NCI-H510A treated with DMSO at 0.1 percent for 48 hours (cell line): Measurements from ENCODE around the gene FGF14.
"Not testable (repeated sequence)": the region's sequence is repeated elsewhere in the genome, so short reads cannot be mapped to it uniquely, and the experiment has no call there.

ENCODE experiments used
- DNase-seq: peaks from one replicate; lab custom pipeline; 2025; lab: John Stamatoyannopoulos, UW

FGF14 gene

DNA sequence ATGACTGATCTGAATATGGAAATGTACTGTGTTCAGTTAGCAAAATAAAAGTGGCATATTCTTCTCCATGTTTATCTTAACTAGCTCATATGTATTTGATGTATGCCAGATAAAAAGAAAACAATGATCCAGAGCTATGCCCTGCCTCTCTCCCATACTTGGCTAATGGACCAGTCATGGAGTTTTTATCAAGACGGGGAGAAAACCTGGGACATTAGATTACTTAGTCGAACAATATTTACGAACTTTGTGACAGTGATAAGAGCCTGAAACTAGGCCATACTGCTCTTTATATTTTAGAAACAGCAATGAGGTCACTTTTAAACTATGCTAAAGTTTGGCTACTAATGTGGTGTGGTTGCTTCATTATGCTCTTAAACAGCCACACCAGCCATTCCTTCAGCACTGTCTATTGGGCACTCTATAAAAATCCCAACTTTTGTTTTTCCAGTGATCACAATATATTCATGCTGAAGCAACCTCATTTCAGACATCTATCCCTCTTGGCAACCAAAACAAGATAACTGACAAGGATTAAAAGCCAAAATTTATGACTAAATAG lies 265.0 kb downstream of the FGF14 start:
- DNase-seq = no peak

DNA sequence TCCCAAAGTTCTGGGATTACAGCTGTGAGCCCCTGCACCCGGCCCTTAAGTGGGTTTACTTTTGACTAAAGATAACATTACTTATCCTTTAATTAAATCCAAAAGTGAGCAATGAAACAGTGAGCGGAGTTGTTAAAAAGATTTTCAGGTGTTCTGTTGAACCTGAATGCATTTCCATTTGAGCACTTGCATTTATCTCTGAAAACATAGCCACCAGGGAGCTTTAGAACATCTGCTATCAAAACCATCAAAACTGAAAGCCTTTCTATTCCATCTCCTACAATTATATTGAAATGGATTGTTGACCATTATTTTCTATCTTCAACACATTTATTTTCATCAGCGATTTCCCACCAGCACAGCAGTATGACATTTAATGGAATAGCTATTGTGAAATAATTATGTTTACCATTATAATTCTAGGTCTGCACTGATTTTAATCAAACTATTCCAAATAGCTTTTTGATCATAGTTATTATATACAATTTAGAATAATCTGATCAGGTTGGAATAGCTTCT lies 269.0 kb downstream of the FGF14 start:
- DNase-seq = no peak

DNA sequence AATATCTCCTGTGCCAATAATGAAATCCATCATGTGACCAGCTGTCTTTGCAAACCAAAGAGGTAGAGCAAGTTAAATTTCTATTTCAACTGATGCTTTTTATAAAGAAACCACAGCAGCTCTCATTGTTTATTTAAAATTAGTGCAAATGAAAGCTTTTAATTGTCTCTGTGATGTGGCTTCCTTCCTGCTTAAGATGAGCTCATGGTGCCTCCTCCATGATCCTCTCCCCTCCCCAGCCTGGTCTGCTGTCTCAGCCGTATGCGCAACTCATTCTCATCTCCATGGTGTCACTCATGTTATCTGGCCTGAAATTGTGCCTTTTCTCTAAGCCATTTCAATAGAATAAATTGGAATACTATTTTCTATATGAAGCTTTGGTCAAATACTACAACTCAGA lies 270.6 kb downstream of the FGF14 start:
- DNase-seq = no peak

DNA sequence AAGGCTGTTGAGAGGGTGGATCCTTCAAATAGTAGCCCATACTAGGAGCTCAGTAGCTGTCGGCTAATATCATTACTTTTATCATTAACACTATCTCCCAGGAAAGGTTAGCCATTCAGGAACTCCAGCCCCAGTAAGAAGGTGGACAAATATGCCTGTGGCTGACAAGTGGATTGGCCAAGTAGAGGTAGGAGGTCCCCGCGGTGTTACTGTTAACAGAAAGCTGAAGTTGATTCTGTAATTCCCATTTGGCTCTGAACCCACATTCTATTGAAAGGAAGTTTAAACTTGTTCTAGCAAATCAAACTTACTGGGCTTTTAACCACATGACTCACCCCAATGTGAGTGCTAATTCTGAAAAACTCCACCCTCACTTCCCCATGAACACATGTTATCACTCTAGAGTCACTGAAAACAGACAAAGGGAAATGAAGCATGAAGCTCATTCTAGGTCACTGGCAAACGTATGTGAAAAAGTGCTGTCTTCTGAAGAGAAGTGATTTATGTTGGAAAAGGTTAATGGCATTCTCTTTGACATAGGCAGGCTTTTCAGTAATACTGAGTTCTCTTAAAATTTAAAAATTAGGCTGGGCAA lies 273.5 kb downstream of the FGF14 start:
- DNase-seq = no peak

DNA sequence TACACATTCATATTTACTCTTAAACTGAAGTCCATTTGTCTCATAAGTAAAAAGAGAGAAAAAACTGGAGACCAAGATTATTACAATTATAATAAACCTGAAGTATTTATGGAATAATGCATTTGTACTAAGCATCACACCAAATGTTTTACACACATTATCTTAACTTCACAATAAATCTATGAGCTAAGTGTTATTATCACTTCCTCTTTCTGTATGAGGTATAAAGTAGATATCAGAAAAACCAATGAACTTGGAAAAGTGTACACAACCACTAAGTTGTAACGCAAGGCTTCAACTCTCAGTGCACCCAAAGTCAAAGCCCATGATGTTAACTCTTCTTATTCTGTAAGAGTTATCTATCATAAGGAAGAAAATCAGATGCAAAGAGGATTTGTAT lies 274.7 kb downstream of the FGF14 start:
- DNase-seq = no peak

DNA sequence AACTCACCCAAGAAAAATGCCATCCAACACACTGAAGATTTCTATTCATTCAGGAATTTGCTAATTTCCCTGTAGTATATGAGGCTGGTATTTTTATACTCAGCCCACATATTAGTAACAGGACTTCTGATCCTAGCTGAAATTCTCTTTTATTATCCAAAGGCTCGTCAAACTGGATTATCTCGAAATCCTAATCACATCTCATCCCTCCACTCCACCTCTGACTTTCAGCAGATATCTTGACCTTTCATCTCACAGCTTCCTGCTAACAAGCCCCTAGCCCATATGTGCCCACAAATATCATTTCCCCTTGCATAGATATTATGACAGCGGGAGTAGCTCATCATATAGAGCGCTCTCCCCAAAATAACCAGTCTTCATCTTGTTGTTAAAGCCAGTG lies 279.7 kb downstream of the FGF14 start:
- DNase-seq = no peak

DNA sequence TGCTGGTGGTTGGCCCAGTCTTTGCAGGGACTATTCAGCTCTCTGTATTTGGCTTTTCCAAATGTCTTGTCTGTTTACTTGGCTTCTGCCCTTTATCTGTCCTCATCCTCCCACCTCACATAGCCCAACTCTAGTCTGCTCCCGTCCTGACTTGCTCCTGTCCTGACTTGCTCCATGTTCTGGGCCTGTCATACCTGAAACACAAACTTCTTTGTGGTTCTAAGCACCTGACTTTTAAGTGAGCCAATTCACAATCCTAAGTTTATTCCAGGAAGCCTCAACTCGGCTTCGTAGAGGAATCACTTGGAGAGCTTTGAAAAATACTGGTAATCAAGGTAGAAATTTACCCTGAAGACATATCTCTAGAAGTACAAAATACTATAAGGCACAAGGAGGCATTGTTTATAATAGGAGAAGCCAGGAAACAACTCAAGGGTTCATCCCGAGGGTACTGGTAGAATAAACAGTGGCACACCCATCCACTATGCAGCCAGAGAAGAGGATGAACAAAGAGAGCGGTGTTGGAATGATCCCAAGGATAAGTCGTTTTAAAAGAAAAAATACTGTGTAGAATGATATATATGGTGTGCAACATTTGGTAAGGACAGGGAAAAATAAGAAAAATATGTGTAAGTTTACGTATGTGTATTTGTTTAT lies 284.5 kb downstream of the FGF14 start:
- no peak for DNase-seq

DNA sequence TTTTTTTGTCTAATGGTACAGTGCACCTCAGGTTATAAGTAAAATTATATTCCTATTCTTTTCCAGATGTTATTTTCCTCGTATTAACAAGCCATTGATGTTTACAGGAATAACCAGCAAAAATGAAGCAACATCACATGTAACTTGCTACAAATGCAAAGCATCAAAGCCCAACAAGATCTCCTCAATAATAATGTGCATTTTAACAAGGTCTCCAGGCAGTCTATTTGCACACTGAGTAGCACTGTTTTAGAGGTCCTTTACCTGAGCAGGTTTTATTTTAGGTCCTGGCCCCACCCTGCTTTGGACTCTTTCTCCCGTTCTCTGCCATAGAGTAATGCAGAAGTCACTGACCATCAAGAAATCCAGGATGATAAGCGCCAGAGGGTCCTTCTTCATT lies 298.4 kb downstream of the FGF14 start:
- DNase-seq = no peak

DNA sequence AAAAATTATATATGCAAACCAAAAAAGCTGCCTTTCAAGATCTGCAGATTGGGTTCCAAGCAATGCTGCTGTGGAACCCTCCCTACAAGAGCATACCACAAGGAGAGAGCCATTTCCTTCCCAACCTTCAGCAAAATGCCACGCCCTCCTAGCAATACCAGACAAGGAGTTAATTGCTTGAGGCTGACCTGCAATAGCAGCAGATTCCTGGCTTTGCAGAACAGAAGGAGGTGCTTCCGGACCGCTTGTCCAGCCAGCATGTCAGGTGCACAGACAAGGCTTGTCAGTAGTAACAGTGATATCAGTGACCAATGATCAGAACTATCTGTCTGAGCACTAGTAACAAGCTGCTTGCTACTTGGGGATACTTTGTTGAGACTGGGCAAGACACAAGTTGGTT lies 301.6 kb downstream of the FGF14 start:
- no peak for DNase-seq

DNA sequence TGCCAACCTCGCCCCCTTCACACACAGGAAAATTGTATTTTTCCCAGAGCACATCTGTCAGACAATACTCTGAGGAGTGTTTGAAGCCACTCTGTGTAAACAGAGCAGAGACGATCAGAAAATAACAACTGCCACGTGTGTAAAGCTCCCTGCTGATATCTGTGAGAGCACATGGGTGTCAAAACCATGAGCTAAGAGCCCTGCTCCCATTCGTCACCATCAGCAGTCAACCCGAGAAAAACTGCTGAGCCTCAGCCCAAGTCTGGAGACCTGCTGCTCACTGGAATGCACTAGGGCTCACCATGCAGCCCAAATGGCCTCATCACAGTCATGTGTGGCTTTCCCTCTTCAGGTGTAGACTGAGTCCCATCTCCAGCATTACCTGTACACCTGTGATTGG lies 304.1 kb downstream of the FGF14 start:
- peak; percentile 45 for DNase-seq

DNA sequence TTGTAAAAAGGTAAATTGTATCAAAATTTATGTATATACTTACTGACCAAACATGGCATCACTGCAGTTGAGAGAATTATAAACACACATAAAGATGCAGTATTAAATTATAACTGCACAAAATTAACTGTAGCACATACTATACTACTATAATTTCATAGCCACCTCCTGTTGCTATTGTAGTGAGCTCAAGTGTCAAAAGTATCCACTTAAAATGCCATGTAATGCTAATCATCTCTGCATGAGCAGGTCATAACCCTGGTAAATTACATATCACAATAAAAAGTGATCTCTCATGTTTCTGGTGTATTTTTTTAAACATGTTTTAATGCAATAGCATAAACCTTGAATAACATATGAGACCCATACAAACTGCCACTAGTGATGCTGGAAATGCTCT lies 308.6 kb downstream of the FGF14 start:
- DNase-seq = not testable (repeated sequence)

DNA sequence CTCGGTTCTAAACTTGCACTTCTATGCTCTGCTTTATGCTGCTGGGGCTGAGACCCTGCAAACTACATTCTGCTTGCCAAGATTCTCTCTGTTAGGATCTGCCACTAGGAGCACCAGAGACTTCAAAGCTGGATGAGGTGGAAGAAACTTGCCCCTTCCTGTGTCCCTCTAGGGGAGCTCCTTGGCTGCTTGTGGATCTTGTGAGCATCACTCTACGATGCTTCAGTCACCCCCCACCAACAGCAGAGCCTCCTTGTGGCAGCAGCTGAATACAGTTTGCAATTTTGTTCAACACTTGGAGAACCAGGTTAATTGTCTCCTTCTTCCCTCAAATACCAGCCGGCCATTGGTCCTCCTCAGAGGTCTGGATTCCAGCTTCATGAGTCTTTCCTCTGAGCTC lies 310.6 kb downstream of the FGF14 start:
- DNase-seq = no peak

DNA sequence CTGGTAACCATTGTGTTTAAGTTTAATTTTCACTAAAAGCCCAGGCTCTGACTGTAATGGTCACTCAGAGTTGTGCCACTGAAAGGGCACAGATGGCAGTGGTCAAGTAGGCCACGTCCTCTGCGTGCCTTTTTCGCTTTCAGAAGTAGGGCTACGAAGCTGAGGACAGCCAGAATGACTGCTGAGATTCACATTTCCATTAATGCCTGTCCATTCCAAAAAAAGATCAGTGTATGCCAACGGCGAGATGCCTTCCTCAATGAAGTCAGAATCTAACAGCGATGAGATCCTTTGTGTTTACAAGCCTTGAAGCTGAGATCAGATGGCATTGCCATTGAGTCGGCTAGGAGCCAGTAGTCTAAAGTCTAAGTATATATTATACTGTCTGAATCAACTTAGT lies 311.3 kb downstream of the FGF14 start:
- DNase-seq = no peak

DNA sequence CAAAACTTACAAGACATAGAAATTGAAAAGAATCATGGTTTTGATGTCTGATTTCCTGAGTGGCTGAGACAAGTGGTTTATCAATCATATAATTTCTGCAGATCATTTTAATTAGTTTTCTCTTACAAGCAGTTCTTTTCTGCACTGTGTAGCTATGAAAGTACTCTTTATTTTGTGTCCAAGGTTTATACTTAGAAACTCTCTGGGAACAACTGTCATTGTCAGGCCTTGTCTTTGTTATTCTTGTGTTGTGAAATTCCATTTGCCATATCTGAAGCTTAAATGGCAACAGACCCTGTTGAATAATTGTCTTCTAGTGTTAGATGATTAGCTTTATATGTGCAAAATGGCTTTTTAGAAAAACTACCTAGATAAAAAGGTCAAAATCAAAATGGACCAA lies 312.1 kb downstream of the FGF14 start:
- DNase-seq = no peak

DNA sequence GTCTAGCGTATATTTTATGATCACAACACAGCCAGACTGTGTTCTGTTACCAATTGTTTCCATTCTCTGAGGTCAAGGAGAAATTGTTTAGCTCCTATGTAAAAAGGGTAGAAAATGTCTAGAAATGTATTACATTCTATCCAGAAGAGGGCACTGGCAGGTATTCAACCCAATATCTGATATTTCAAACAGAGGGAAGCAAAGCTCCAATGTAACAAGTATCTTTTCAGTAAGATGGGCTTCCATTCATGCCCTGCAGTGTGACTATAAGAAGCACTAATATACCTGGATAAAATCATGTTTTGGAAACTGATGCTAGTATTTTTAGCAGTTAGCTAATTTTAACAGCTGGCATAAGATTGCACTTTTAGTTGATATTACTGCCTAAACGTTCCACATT lies 312.7 kb downstream of the FGF14 start:
- DNase-seq = no peak

DNA sequence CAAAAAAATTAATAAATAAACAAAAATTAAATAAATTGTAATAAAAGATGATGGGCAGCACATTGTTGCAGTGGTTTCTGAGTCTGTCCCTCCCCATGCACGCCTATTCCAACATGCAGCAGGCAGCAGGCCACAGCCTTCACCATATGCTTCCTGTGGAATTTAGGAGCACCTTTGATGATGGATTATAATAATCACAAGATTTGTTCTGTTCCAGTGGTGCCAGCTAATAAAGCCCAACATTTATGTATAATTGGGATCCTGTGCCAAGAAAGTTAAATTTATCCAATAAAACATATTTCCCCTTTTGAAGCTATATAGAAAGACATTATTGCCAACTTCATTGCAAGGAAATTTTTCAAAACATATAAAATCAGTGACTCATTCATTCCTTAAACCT lies 328.6 kb downstream of the FGF14 start:
- no peak for DNase-seq

DNA sequence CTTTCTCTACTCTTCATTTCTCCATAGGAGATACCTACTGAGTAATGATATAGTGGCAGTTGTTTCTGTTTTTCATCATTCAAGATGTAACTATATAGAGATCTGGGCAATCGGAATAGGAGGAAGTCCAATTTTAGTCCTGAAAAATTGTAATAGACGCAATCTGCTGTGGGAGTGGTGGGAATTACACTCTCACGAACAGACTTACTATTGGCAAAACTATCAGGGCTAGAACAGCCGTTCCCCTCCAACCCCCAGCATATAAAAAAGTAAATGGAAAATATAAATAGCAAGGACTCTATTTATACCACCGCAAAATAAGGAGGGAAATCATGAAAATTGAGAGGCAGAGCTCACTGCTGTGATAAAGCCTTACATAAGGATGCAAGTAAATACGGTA lies 330.1 kb downstream of the FGF14 start:
- no peak for DNase-seq

DNA sequence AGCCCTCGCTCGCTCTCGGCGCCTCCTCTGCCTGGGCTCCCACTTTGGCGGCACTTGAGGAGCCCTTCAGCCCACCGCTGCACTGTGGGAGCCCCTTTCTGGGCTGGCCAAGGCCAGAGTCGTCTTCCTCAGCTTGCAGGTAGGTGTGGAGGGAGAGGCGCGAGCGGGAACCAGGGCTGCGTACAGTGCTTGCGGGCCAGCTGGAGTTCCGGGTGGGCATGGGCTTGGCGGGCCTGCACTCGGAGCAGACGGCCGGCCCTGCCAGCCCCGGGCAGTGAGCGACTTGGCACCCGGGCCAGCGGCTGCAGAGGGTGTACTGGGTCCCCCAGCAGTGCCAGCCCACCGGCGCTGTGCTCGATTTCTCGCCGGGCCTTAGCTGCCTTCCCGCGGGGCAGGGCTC lies 333.5 kb downstream of the FGF14 start:
- not testable (repeated sequence) for DNase-seq

DNA sequence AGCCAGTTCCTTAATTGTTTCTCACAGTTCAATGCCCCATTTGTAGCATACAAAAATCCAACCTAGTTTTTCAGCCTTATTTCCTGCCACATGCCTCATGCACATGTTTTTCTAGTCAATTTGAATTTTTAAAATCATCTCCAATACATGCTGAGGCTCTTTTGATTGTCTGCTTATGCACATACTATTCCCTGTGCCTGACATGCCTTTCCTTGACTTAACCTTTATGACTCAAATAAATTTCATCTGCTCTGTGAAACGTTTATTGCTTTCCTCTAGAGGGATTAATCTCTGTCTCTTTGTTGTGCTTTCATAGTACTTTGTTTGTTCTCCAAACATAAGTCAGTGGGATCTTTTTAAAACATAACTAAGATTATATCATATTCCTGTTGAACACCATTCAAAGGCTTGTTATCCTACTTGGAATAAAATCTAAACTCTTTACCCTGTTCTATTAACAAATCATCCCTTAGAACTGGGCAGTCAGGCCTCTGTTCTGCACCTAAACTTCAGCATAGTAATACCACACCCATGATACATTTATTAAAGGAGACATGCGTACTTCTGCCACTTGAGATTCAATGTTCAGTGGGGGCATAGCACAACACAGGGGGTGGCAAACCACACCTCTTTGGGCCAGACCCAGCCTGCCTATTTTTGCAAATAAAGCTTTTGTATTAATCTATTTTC lies 346.6 kb downstream of the FGF14 start:
- no peak for DNase-seq

DNA sequence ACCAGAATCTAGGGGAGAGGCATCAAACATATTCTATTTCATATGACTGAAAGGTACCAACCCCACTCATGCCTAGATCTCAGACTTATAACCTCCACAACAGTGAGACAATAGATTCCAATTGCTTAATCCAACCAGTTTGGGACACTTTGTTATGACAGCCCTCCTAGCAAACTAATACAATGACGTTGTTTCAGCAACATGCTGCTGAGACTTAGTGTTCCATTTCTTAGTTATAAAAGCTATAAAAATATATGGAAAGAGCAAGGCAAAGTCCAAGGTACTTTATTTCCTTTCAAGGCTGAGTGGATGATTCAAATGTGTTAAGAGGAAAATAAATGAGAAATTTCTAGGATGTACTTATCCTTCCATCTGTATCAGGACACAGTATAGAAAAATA lies 352.0 kb downstream of the FGF14 start:
- no peak for DNase-seq

DNA sequence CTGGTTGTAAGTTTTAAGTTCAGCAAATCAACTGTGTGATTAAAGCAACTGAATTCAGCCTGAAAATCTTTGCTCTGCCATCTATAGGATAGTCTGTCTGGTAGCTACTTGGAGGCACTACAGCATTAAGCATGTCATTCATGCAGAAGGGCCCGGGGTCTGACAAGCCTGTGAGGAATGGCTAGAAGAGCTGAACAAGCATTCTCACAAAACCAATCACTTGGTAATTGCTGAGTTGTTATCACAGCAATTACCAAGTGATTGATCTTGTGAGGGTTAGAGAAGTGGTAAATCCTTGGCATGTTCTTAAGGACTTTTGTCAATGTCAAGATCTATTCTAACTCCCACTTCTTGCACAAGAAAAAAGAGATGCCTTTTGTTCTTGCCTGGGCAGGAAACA lies 356.1 kb downstream of the FGF14 start:
- no peak for DNase-seq

DNA sequence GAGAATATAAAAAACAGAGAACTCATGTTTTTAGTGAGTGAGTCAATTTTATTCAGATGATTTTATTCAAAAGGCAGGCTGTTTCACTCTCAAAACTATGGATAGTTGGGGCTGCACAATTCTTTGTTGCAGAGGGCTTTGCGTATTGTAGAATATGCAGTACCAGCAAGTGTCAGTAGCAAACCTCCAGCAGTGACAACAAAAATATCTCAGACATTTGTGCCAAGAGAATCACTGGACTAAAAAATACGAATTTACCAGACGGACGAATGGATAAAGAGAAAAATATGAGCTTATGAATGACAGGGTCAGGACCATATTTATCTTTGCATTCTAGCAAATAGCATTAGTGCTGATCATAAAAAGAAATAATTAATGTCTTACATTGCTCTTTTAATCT lies 359.1 kb downstream of the FGF14 start:
- DNase-seq = no peak

DNA sequence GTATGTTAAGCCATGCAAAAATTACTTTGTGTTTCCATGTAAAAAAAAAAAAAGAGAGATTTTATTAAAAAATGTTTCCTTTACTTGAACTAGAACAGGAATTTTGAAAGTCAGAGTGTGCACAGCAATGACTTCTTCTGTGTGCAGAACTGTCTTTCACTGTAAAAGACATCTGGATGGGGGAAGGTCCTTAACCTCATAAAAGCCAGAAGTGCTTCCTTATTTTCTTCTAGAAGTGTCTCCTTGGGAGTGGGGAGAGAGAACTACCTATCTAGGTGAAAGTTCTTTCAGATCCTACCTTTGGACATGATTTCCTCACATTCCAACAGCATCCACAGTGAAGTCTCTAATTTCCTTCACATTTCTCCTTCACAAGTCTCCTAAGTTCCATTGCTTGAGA lies 360.3 kb downstream of the FGF14 start:
- DNase-seq = no peak
